Loucy (cell line): ENCODE data around the gene GATD1.

ENCODE experiments used
- EZH2phosphoT487 ChIP-seq: fragments of 200-600 bp; IDR thresholded peaks from 2 replicates; pipeline ENCODE4 v1.6.1; 2018; ENCODE audit warnings: antibody characterized with exemption, mild to moderate bottlenecking, moderate library complexity, borderline replicate concordance
- TF ChIP-seq, protein P1 (sequence below): fragments of 200-600 bp; sonication (generic); conservative IDR thresholded peaks from 2 replicates; pipeline ENCODE4 v1.5.1; 2014; ENCODE audit warnings: mild to moderate bottlenecking, antibody characterized with exemption, low read length

DNA sequence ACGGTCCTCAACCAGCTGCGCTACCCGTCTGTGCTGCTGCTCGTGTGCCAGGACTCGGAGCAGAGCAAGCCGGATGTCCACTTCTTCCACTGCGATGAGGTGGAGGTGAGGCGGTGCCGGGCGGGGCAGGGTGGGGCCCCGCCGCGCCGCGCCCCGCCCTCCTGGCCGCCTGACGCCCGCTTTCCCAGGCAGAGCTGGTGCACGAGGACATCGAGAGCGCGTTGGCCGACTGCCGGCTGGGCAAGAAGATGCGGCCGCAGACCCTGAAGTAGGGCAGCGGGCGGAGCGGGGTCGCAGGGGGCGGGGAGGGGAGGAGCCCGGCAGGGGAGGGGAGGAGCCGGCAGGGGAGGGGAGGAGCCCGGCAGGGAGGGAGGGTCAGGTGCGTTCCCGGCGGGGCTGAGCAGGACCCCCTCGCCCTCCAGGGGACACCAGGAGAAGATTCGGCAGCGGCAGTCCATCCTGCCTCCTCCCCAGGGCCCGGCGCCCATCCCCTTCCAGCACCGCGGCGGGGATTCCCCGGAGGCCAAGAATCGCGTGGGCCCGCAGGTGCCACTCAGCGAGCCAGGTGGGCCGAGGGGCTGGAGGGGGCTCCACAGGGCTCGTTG is 56.5 kb downstream of the GATD1 start:
- TF ChIP-seq, protein P1, sequence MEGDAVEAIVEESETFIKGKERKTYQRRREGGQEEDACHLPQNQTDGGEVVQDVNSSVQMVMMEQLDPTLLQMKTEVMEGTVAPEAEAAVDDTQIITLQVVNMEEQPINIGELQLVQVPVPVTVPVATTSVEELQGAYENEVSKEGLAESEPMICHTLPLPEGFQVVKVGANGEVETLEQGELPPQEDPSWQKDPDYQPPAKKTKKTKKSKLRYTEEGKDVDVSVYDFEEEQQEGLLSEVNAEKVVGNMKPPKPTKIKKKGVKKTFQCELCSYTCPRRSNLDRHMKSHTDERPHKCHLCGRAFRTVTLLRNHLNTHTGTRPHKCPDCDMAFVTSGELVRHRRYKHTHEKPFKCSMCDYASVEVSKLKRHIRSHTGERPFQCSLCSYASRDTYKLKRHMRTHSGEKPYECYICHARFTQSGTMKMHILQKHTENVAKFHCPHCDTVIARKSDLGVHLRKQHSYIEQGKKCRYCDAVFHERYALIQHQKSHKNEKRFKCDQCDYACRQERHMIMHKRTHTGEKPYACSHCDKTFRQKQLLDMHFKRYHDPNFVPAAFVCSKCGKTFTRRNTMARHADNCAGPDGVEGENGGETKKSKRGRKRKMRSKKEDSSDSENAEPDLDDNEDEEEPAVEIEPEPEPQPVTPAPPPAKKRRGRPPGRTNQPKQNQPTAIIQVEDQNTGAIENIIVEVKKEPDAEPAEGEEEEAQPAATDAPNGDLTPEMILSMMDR, result no peak
- no peak for TF ChIP-seq EZH2phosphoT487
